Measurements from ENCODE around the gene TNFSF10. TPM values are rescaled to one million over a fixed set of nuclear protein-coding genes. Genes with fewer than 3 reads are reported as not detected.

The TNFSF10 gene
- total RNA-seq, 1 experiment from 2014 or later: 2.2 TPM

DNA sequence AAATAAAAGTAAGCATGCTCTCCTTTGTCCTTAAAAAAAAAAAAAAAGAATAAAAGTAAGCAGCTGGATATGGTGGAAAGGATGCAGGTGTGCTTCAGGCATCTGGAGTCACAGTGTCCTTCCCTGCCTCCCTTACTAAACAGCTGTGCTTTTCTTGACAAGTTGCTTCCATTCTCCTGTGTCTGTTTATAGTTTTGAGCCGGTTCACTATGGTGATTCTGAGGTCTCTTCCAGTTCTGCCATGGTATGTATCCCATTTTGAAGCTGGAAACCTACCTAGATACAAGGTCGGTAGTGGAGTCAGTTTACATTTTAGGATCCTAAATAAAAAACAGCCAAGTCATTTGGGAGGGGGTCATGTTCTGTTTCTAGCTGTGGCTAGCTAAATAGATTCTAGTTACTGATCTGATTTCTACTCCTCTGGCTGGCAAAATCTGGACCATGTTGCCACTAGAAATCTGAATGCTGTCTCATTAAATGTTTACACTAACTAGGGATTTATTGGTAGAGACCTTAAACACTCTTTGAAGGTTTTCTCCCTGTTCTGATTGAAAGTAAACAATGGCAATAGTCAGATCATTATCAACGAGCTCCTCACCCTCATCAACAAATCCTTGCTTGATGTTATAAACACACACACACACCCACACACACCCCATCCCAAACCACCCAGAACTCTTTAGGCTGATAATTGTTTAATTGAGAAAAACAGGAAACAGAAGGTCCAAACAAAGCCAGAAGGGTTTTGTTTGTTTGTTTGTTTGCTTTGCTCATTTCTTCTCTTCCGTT, 7.9 kb downstream of the TNFSF10 start:
- no TSS peak for BruUV-seq (replicated peaks)
- peak; percentile 46 for ATAC-seq
- peaks cover 32% of the 10 kb centered on the region for H3K4me1 ChIP-seq (ENCODE audit: control insufficient read depth, insufficient read depth, low read length)
- TF ChIP-seq POLR2AphosphoS5 (IDR thresholded peaks at IDR 0.05; ENCODE audit: low read depth, low read length): no peak
- peak; percentile 83 for TF ChIP-seq TCF7L2 (IDR thresholded peaks at IDR 0.05; ENCODE audit: low read depth, low read length)
- TF ChIP-seq, protein P1, sequence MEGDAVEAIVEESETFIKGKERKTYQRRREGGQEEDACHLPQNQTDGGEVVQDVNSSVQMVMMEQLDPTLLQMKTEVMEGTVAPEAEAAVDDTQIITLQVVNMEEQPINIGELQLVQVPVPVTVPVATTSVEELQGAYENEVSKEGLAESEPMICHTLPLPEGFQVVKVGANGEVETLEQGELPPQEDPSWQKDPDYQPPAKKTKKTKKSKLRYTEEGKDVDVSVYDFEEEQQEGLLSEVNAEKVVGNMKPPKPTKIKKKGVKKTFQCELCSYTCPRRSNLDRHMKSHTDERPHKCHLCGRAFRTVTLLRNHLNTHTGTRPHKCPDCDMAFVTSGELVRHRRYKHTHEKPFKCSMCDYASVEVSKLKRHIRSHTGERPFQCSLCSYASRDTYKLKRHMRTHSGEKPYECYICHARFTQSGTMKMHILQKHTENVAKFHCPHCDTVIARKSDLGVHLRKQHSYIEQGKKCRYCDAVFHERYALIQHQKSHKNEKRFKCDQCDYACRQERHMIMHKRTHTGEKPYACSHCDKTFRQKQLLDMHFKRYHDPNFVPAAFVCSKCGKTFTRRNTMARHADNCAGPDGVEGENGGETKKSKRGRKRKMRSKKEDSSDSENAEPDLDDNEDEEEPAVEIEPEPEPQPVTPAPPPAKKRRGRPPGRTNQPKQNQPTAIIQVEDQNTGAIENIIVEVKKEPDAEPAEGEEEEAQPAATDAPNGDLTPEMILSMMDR (IDR thresholded peaks at IDR 0.05): no peak
- TF ChIP-seq SIN3A (IDR thresholded peaks at IDR 0.05; ENCODE audit: borderline replicate concordance, insufficient read depth, low read depth, low read length): no peak
- TF ChIP-seq, protein P2, sequence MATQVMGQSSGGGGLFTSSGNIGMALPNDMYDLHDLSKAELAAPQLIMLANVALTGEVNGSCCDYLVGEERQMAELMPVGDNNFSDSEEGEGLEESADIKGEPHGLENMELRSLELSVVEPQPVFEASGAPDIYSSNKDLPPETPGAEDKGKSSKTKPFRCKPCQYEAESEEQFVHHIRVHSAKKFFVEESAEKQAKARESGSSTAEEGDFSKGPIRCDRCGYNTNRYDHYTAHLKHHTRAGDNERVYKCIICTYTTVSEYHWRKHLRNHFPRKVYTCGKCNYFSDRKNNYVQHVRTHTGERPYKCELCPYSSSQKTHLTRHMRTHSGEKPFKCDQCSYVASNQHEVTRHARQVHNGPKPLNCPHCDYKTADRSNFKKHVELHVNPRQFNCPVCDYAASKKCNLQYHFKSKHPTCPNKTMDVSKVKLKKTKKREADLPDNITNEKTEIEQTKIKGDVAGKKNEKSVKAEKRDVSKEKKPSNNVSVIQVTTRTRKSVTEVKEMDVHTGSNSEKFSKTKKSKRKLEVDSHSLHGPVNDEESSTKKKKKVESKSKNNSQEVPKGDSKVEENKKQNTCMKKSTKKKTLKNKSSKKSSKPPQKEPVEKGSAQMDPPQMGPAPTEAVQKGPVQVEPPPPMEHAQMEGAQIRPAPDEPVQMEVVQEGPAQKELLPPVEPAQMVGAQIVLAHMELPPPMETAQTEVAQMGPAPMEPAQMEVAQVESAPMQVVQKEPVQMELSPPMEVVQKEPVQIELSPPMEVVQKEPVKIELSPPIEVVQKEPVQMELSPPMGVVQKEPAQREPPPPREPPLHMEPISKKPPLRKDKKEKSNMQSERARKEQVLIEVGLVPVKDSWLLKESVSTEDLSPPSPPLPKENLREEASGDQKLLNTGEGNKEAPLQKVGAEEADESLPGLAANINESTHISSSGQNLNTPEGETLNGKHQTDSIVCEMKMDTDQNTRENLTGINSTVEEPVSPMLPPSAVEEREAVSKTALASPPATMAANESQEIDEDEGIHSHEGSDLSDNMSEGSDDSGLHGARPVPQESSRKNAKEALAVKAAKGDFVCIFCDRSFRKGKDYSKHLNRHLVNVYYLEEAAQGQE (IDR thresholded peaks at IDR 0.05; ENCODE audit: insufficient read depth in 1 of 2, low read depth in 2 of 2, low read length in 1 of 2): no peak
- H3K27me3 ChIP-seq (ENCODE audit: control insufficient read depth, insufficient read depth, low read length): no peaks in the 10 kb centered on the region
- no peaks in the 10 kb centered on the region for H3K9me3 ChIP-seq (ENCODE audit: control insufficient read depth, insufficient read depth, low read depth, low read length)
- intact Hi-C loops (cut with micrococcal nuclease; ENCODE audit: unreplicated experiment): no loop called here
- ChIA-PET CTCF (no interaction called here), POLR2A (no interaction called here)
- DNase-seq (ENCODE audit: low read depth, low spot score): no peak
- in situ Hi-C loops (cut with HindIII; ENCODE audit: low pct_unique_long_range_greater_than_20kb, low sequenced_read_pairs): no loop called here
- H3K4me3 ChIP-seq (ENCODE audit: low read depth in 2 of 2, low read length in 2 of 2): peak overlapping the region in 1 of 2 experiments; percentile 32; a peak in 1 of 4 replicates
- no peaks in the 10 kb centered on the region for H3K36me3 ChIP-seq (ENCODE audit: control insufficient read depth, insufficient read depth, low read length)
- peak overlapping the region; percentile 45; the same call in 1 of the 2 replicates for H3K27ac ChIP-seq (ENCODE audit: low read length)

DNA sequence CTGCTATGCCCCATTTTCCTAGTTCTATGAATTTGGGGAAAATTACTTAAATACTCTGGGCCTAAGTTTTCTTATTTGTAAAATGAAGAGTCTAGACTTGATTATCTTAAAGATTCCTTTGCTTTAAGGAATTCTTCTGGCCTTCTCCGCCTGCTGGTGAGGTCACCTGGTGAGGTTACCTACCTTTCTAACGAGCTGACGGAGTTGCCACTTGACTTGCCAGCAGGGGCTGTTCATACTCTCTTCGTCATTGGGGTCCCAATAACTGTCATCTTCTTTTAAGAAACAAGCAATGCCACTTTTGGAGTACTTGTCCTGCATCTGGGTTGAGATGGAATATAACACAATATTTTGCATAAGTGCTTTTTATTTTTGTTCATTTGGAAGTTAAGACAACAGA, 8.6 kb downstream of the TNFSF10 start:
- intact Hi-C loops (cut with micrococcal nuclease; ENCODE audit: unreplicated experiment) (no loop called here), in situ Hi-C loops (cut with HindIII; ENCODE audit: low pct_unique_long_range_greater_than_20kb, low sequenced_read_pairs) (no loop called here)
- Histone ChIP-seq H3K9me3 (ENCODE audit: control insufficient read depth, insufficient read depth, low read depth, low read length) (no peaks in the 10 kb centered on the region), H3K36me3 (ENCODE audit: control insufficient read depth, insufficient read depth, low read length) (no peaks in the 10 kb centered on the region), H3K27me3 (ENCODE audit: control insufficient read depth, insufficient read depth, low read length) (no peaks in the 10 kb centered on the region), H3K4me1 (ENCODE audit: control insufficient read depth, insufficient read depth, low read length) (peaks cover 32% of the 10 kb centered on the region), H3K4me3 (ENCODE audit: low read depth in 2 of 2, low read length in 2 of 2) (no peak overlapping the region), H3K27ac (ENCODE audit: low read length) (no peak overlapping the region; the same call in 1 of the 2 replicates)
- ChIA-PET POLR2A (no interaction called here), CTCF (no interaction called here)
- ATAC-seq (no peak), DNase-seq (ENCODE audit: low read depth, low spot score) (no peak)
- BruUV-seq (replicated peaks): no TSS peak
- TF ChIP-seq, protein P2 (IDR thresholded peaks at IDR 0.05; ENCODE audit: insufficient read depth in 1 of 2, low read depth in 2 of 2, low read length in 1 of 2): no peak
- TF ChIP-seq TCF7L2 (IDR thresholded peaks at IDR 0.05; ENCODE audit: low read depth, low read length): no peak
- TF ChIP-seq, protein P1 (IDR thresholded peaks at IDR 0.05): no peak
- TF ChIP-seq SIN3A (IDR thresholded peaks at IDR 0.05; ENCODE audit: borderline replicate concordance, insufficient read depth, low read depth, low read length): no peak
- TF ChIP-seq POLR2AphosphoS5 (IDR thresholded peaks at IDR 0.05; ENCODE audit: low read depth, low read length): no peak

All from Panc1 (cell line).